DMS153 (cell line): Measurements from ENCODE around the gene OR6S1.
"Not testable (repeated sequence)": the region's sequence is repeated elsewhere in the genome, so short reads cannot be mapped to it uniquely, and the experiment has no call there.

ENCODE experiments used
- DNase-seq: peaks from one replicate; lab custom pipeline; 2025; lab: John Stamatoyannopoulos, UW

OR6S1 gene

DNA sequence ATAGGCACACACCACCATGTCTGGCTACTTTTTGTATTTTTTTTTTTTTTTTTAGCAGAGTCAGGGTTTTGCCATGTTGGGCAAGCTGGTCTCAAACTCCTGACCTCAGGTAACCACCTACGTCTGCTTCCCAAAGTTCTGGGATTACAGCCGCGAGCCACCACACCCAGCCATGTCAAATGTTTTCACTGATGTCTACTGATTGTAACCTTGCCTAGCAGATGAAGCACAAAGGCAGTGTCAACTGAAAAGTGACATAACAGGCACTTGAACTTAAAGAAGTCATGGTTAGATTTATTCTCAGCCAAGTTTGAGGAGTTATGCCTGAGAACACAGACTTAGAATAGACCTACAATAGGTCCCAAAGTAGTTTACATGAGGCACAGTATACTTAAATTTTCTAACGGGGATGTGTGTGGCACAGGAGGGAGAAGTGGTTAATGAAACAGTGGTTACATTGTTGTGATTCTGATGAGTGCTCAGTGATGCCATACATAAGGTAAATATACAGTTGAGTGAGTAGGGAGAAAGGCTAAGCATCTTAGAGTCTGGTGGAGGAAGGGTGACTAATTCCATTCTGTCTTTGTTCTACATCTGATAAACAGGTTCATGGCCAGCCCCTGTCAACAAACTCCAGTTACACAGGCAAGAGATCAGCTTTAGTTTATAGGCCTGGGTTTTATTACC, 30.2 kb upstream of the OR6S1 start:
- no peak for DNase-seq

DNA sequence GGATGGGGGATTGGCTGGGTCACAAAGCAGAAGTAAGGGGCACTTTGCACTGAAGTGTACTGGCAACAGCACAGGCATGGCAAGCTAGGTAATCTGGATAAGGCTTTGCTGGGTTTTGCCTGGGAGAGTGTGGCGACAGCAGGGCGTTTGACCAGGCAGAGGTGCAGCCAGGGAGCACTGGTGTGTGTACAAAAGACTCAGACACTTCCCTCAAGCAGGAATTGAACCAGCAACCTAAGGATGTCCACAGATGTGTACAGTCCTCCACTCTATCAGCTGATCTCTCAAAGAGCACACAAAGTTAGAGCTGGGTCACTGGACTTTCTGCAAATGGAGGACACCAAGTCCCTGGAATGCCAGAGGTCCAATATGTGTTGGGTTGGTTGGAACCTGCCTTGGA, 27.5 kb upstream of the OR6S1 start:
- DNase-seq, result no peak

DNA sequence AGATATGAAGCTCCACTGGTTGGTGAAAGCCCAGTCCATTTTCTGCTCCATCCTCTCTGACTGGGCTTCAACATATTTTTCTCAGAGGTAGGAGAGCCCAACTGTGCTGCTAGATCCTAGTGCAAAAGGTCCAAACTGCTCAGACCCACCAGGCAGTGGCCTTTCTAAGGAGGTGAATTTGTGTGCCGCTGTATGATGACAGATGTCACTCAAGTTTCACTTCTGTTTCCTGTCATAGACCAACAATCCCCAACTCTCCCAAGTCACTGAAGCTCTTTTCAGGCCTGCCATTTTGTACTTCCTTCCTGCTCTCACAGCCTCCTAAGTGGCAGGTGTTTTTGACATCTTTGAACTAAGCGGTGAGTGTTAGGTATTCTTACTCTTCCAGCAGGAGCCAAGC, 26.5 kb upstream of the OR6S1 start:
- no peak for DNase-seq

DNA sequence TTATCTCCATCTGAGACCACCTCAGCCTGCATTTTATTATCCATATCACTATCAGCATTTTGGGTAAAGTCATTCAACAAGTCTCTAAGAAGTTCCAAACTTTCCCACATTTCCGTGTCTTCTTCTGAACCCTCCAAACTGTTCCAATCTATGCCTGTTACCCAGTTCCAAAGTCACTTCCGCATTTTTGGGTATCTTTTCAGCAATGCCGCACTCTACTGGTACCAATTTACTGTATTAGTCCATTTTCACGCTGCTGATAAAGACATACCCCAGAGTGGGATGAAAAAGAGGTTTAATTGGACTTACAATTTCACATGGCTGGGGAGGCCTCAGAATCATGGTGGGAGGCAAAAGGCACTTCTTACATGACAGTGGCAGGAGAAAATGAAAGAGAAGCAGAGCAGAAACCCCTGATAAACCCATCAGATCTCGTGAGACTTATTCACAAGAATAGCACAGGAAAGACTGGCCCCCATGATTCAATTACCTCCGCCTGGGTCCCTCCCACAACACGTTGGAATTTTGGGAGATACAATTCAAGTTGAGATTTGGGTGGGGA, 25.0 kb upstream of the OR6S1 start:
- not testable (repeated sequence) for DNase-seq

DNA sequence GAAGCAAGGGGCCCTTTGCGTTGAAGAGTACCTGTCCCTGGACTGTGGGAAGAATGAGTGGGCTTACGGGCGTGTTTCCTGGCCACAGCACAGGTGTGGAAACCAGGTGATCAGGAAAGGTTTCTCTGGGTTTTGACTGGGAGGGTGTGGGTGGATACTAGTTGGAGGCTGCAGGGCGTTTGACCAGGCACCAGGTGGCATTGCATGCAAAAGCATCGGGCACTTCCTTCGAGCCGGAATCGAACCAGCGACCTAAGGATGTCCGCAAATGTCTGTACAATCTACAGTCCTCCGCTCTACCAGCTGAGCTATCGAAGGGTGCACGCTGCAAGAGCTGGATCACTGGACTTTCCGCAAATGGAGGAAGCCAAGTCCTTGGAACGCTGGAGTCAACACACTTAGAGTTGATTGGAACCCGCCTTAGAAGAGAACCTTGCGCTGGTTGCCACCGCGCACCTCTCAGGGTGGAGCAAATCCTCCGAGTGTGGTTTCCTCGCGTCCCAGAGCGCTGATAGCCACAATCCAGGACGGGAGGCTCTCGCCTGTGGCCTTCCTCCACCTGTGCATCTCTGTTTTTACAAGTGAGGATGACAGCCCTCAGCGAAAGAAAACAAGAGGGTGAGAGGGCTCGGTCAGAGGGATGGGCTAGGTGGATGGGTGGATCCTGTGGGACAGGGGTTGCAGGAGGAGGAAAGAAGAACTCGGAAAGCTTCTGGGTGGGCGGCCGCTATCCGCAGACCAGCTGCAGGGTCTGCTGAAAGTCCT, 21.7 kb upstream of the OR6S1 start:
- DNase-seq, result no peak

DNA sequence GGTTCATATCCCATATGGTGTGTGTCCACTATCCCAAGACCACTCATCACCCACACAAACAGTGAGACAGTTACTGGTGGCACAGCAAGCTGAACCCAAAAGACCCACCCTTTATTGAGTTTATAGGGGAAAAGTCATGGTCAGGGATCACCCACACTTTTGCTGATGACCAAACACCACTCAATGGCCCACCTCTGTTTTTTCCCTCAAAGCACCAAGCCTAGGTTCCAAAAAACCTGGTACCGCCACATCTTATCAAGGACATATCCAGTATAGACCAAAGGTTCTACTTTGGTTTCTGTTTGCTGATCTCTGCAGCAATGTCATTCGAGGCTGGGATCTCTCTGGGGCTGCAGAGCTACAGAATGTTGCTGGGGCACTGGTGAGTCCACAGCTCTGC, 19.7 kb upstream of the OR6S1 start:
- no peak for DNase-seq

DNA sequence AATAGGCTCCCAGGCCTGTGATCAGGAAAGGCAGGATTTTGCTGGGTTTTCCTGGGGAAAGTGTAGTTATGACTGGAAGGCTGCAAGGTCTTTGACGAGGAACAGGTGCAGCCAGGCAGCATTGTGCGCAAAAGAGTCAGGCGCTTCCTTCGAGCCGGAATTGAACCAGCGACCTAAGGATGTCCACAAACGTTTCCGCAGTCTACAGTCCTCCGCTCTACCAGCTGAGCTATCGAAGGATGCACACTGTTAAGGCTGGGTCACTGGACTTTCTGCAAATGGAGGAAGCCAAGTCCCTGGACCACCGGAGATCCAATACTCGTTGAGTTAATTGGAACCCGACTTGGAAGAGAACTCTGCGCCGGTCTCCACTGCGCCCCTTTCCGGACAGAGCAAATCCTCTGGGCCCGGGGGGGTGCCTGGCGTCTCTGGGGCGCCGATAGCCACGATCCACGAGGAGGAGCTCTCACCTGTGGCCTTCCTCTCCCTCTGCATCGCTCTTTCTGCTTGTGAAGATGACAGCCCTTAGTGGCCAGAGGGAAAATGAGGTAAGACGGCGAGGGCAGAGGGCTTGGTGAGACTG, 18.4 kb upstream of the OR6S1 start:
- no peak for DNase-seq

DNA sequence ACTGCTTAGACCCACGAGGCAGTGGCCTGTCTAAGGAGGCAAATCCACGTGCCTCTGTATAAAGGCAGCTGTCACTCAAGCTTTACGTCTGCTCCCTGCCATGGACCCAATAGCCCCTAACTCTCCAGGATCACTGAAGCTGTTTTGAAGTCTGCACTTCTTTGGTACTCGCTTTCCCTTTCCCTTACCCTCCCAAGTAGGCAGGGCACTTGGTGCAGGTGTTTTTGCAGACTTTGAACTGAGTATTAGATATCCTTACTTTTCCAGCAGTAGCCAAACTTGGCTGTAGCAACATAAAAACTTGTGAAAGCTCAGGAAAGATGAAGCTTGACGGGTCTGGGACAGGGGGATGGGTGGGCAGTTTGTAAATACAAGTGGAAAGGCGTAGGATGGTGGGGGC, 17.8 kb upstream of the OR6S1 start:
- DNase-seq, result no peak

DNA sequence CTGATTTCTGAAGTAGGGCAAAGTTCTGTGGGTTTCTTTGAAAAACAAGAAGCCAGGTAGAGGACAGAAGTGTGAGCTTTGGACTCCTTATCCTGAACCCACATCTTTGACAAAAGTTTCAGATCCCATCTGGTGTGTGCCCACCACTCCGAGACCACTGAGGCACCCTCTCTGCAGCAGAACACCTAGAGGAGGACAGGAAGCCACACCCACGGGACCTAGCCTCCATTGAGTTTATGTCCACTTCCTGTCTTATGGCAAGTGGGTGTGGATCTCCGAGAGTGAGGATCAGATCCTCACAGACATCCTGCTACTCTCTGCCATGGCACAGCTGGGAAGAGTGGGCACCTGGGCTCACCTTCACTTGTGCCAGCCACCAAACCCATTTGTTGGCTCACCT, 16.8 kb upstream of the OR6S1 start:
- no peak for DNase-seq

DNA sequence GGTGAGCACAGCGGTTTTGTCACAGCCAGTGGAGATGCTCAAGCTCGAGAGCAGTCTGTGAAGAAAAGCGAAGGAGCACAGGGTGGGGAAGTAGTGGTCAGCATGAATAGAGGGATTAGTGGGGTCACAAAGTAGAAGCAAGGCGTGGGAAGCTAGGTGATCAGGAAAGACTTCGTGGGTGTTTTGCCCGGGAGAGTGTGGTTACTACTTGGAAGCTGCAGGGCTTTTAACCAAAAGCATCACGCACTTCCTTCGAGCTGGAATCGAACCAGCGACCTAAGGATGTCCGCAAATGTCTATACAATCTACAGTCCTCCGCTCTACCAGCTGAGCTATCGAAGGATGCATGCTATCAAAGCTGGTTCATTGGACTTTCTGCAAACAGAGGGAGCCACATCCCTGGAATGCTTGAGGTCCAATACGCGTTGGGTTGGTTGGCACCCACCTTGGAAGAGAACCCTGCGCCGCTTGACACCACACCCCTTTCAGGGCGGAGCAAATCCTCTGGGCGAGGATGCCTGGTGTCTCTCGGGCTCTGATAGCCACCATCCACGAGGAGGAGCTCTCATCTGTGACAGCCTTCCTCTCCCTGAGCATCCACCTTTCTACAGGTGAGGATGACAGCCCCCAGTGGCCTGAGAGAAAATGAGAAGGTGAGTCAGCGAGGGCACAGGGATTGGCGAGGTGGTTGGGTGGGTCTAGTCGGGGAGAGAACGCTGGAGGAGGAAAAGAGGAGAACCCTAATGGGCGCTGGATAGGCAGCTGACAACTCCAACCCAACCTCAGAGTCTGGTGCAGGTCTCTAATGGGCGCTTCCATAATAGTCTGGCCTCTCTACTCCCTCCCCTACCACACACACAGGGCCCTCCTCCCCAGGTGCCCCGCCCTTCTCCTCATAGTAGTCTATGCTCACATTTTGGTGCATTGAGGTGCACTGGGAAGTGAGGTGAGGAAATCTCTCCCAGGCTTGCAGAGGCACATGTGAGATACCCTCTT, 16.0 kb upstream of the OR6S1 start:
- DNase-seq, result no peak

DNA sequence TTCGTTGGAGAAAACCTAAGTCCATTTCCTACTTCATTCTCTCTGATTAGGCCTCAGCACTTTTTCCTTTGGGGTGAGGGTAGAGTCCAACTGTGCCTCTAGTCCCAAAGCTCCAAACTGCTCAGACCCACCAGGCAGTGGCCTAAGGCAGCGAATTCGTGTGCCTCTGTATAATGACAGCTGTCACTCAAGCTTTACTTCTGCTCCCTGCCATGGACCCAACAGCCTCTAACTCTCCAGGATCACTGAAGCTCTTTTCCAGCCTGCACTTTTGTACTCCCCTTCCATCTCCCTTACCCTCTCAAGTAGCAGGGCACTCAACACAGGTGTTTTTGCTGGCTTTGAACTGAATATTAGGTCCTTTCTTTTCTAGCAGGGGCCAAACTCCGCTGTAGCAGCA, 14.8 kb upstream of the OR6S1 start:
- DNase-seq, result no peak

DNA sequence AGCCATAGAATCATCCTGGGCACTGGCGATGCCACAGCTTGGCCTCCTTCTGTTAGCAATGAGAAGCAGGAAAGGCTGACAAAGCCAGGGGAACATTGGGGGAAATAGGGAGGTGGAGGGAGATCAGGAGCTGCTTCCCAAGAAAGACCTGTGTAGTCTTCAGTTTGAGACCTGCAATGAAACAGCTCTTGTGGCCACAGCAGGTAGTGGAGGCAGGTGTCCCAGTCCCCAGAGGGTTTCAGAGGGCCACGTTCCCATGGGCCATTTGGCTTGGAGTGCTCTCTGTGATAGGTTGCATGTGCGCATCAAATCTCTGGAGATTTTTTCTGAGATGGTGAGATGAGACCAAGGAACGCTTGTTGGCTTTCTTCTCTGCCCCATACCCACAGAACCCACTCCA, 14.4 kb upstream of the OR6S1 start:
- no peak for DNase-seq

DNA sequence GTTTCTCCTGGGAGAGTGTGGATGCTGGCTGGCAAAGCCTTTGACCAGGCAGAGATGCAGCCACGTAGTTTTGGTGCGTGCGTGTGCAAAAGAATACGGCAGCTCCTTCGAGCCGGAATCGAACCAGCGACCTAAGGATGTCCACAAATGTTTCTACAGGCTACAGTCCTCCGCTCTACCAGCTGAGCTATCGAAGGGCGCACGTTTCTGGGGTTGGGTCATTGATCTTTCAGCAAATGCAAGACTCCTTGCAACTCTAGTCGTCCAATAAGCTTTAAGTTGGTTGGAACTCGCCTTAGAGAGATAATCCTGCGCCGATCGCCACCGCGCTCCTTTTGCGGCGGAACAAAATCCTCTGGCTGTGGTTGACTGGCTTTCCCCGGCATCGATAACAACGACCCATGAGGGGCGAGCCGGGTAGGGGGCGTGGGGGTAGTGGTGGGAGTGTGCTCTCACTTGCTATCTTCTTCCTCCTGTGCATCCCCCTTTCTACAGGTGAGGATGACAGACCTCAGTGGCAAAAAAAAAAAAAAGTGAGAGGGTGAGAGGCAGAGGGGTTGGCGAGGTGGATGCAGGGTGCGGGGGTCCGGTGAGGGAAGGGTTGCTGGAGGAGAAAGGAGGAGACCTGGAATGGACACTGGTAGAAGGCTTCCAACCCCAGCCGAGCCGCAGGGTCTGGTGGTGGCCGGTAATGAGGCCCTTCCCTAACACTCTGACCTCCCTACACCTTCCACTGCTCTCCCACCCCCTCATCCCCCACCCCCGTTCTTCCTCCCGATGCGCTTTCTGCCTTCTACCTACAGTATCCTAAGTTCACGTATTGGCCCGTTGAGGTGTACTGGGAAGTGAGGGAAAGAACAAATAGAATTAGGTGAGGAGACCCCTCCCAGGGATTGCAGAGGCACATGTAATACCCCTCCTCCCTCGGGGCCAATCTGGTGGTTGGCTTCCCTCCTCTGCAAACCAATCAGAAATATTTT, 11.8 kb upstream of the OR6S1 start:
- no peak for DNase-seq

DNA sequence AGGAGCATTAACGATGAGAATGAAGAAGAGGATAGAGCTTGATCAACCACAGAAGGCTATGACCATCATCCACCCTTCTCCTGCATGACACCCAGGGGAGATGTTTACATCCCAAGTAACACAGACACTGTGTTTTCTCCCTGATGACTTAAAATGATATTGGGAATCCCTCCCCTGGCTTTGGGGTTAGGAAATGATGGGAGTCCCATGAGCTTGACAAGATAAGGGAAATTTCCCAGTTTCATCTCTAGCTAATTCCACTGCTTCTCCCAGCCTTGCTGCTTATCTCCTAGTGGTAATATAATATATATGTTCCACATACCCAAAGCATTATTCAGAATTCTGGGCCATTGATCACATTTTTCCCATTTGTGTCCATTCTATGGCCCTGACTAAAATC, 4.0 kb upstream of the OR6S1 start:
- no peak for DNase-seq

DNA sequence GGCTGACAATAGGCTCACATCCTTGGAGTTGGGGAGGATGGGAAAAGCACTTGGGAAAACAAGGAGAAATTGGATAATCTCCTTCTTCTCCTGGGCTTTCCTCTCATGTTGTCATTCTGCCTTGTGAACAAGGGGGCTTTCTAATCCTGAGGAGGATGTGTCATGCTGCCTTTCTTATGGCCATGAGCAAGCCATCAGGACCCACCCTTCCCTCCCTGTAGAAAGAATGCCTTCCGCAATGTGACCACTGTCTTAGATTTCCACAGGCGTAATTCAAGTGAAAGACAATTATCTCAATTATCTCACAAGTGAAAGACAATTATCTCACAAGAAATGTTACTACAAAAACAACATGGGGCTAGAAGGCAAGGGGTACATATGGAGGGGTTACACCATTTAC, 3.0 kb upstream of the OR6S1 start:
- DNase-seq, result no peak

DNA sequence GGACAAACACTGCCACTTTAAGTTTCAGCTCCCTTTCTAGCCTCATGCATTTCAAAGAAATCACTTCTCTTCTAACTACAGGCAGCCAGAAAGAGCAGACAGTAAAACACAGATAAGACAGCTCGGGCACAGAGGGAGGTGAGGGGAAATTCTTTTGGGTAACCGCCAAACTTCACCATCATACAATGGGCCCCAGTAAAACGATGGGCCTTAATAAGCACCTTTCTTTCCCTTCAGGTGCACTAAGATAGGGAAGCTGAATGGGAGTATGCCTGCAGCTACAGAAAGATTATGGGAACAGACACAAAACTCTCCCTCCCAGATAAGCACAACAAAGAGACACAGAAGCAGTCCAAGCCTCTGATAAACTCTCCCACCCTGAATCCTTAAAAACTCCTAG, 1.3 kb upstream of the OR6S1 start:
- DNase-seq, result not testable (repeated sequence)

DNA sequence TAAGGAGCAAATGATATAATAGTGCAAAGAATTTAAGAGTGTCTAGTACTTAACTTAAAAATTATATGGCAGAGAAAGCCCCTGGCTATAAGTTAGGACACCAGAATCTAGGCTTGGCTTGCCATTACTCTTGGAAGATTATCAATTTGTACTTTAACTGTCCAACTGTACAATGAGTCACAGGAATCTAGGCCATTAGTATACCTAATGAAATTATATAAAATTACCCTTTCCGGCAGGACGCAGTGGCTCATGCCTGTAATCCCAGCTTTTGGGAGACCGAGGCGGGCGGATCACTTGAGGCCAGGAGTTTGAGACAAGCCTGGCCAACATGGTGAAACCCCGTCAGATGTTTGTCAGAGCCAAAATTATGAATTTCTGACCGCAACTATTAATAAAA, 691 bp upstream of the OR6S1 start:
- DNase-seq, result no peak

DNA sequence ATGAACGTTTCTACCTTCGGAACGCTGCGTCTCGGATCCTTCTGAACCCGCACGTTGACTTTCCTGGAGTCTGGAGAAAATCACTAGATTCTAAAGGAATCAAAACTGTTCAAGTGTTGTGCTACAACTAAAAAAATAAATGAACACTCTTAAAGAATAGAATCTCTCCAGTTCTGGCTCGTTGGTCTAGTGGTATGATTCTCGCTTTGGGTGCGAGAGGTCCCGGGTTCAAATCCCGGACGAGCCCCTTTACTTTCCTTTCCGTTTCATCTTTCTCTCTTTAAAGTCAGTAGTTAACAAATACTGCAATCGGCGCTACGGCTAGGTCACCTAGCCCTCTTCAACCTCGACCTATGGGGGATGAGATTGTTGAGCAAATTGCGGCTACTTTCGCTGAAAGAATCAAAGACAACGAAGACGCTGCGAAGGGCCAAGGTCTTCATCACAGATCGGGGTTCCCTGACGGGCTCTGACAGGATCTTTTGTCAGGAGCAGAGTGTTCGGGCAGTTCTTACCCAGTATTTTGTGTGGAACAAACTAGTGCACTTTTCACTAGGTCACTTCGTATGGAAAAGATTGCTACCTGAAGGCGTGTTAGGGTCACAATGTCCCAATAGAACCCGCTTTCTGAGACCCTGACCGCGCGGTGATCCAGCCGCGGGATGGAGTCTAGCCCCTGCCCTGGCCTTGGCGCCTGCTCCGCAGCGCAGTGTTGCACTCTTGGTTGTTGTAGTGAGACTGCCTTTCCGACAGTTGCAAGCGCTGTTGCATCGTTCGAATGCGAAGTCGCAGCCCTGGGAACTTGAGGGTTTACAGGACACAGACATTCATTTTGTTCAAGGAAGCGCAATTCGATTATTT, 8.4 kb downstream of the OR6S1 start:
- DNase-seq, result no peak

DNA sequence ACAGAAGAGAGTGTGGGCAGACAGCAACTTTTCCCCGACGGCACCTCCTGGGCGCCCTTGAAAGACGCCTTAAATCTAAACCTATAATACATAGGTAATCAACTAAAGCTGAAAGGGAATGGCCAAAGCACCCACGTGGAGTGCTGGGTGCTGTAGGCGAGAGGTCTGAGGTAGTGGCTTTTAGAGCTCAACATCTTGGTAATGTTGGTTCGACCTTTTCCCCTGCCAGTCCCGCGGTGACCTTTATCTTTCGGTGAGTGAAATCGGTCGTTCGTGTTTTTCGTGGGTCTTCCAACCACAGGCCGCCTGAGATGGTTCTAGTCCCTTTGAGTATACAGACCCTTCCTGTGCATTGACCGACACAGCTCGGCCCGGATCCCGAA, 9.1 kb downstream of the OR6S1 start:
- no peak for DNase-seq

DNA sequence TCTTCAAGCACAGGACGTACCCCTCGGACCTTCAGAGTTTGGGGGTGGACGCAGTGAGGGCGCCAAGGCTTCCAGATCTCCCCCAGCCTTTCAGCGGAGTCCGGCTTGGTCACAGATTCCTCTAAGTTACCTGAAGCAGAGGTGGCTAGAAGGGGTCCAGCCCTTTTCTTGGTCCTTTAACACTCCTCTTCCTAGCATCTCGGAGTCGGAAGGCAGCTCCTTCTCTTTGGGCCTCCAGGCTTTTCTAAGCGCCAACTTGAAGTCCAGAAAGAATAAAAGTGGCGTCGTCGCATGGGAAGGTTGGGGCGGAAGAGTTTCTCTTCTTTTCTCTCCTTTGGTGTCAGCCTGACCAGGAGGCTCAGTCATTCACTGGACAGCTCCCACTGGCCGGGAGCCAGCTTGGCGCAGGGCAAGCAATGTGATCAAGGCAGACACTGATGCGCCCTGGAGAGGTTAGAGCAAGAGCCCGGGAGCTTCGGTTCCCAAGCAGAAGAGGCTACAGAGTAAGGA, 9.6 kb downstream of the OR6S1 start:
- no peak for DNase-seq
